ENCODE measurements around the gene UNC45A. TPM values are rescaled to one million over a fixed set of nuclear protein-coding genes. Genes with fewer than 3 reads are reported as not detected.

Gene UNC45A
- total and polyA plus RNA-seq, 2 of the 13 experiments (the other 11 are each of a cell fraction or from before 2014, with no cell fraction given), result 33.8 to 39.7 TPM

DNA sequence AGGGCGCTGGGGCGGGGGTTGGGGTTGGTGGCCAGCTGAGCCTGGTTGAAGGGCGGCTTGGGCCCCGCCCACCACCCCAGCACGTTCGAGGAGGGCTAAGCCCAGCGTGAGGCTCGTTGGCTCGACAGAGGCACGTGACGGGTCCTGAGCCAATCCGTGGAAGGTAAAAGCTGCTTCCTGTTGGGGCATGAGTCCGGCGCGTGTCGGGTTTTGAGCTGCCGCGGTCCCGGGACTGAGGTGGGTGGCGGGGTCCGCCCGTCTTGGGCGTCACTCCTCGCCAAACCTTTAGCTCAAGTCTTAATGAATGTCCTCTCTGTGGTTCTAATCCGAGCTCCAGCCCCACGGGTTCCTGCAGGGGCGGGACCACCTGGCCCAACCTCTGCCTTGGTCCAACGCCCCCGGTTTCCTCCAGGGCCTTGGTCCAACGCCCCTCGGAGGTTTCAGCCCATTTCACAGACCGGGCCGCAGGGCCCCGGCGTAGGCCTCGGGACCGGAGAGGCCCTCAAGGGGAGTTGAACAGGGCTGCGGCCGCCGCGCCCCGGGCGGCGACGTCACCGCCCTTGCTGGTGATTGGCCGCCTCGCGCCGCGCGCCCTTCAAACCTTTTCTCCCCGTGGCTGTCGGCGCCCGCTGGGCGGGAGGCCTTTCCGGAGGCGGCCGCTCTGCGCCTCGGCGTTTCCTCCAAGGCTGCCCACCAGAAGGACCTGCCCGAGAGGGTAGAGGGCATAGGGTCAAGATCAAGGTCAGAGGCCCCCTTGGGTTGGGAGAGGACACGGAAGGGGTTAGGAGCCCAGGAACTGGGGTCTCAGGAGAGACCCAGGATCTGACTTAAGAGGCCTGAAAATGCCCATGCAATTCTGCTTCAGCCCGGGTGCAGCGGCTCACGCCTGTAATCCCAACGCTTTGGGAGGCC is 19.9 kb downstream of the UNC45A start, which contains the start of gene RCCD1 (continued):
- no peak; the same call in 1 of the 2 replicates for TF ChIP-seq NFE2L1 (CRISPR knock-in tag; IDR thresholded peaks at IDR 0.05; ENCODE audit: borderline replicate concordance)
- TF ChIP-seq ZFYVE20 (CRISPR knock-in tag; IDR thresholded peaks at IDR 0.05; ENCODE audit: borderline replicate concordance, low read depth), result no peak
- peak; percentile 87; the same call in 1 of the 2 replicates for TF ChIP-seq ZNF563 (CRISPR knock-in tag; IDR thresholded peaks at IDR 0.05)
- TF ChIP-seq ZIK1 (CRISPR knock-in tag; IDR thresholded peaks at IDR 0.05; ENCODE audit: borderline replicate concordance, low read depth), result 0 out of 2 replicates have a peak, but pooled peaks have one; percentile 60
- no peak for TF ChIP-seq TCF12 (IDR thresholded peaks at IDR 0.05)
- peak; percentile 82; the same call in 1 of the 2 replicates for TF ChIP-seq TCF12 (CRISPR knock-in tag; IDR thresholded peaks at IDR 0.05)
- TF ChIP-seq U2AF2 (IDR thresholded peaks at IDR 0.05; ENCODE audit: low read depth, low read length), result no peak
- 0 out of 2 replicates have a peak, but pooled peaks have one; percentile 53 for TF ChIP-seq ZBTB7B (CRISPR knock-in tag; IDR thresholded peaks at IDR 0.05)
- TF ChIP-seq SMAD3 (CRISPR knock-in tag; IDR thresholded peaks at IDR 0.05), result no peak
- TF ChIP-seq, protein P1, sequence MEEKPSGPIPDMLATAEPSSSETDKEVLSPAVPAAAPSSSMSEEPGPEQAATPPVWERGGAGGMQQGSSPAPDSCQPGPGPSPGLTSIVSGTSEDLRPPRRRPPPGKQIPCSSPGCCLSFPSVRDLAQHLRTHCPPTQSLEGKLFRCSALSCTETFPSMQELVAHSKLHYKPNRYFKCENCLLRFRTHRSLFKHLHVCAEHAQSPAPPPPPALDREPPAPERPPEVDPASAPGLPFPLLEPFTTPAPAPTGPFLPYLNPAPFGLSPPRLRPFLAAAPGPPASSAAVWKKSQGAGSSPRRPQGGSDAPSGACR (CRISPR knock-in tag; IDR thresholded peaks at IDR 0.05), result peak; percentile 76; the same call in 1 of the 2 replicates
- no peak for TF ChIP-seq RBM39 (IDR thresholded peaks at IDR 0.05; ENCODE audit: low read depth, low read length, poor library complexity, severe bottlenecking)
- TF ChIP-seq CAMTA2 (CRISPR knock-in tag; IDR thresholded peaks at IDR 0.05; ENCODE audit: borderline replicate concordance), result no peak
- TF ChIP-seq, protein P2, sequence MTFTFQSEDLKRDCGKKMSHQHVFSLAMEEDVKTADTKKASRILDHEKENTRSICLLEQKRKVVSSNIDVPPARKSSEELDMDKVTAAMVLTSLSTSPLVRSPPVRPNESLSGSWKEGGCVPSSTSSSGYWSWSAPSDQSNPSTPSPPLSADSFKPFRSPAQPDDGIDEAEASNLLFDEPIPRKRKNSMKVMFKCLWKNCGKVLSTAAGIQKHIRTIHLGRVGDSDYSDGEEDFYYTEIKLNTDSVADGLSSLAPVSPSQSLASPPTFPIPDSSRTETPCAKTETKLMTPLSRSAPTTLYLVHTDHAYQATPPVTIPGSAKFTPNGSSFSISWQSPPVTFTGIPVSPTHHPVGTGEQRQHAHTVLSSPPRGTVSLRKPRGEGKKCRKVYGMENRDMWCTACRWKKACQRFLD (CRISPR knock-in tag; IDR thresholded peaks at IDR 0.05; ENCODE audit: borderline replicate concordance), result peak; percentile 83; the same call in 1 of the 2 replicates
- TF ChIP-seq, protein P3, sequence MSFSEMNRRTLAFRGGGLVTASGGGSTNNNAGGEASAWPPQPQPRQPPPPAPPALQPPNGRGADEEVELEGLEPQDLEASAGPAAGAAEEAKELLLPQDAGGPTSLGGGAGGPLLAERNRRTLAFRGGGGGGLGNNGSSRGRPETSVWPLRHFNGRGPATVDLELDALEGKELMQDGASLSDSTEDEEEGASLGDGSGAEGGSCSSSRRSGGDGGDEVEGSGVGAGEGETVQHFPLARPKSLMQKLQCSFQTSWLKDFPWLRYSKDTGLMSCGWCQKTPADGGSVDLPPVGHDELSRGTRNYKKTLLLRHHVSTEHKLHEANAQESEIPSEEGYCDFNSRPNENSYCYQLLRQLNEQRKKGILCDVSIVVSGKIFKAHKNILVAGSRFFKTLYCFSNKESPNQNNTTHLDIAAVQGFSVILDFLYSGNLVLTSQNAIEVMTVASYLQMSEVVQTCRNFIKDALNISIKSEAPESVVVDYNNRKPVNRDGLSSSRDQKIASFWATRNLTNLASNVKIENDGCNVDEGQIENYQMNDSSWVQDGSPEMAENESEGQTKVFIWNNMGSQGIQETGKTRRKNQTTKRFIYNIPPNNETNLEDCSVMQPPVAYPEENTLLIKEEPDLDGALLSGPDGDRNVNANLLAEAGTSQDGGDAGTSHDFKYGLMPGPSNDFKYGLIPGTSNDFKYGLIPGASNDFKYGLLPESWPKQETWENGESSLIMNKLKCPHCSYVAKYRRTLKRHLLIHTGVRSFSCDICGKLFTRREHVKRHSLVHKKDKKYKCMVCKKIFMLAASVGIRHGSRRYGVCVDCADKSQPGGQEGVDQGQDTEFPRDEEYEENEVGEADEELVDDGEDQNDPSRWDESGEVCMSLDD (CRISPR knock-in tag; IDR thresholded peaks at IDR 0.05; ENCODE audit: borderline replicate concordance), result 0 out of 2 replicates have a peak, but pooled peaks have one; percentile 66
- no peak for TF ChIP-seq GATA4 (IDR thresholded peaks at IDR 0.05; ENCODE audit: borderline replicate concordance, low read depth)
- TF ChIP-seq SP140L (CRISPR knock-in tag; IDR thresholded peaks at IDR 0.05; ENCODE audit: borderline replicate concordance), result no peak
- TF ChIP-seq, protein P4, sequence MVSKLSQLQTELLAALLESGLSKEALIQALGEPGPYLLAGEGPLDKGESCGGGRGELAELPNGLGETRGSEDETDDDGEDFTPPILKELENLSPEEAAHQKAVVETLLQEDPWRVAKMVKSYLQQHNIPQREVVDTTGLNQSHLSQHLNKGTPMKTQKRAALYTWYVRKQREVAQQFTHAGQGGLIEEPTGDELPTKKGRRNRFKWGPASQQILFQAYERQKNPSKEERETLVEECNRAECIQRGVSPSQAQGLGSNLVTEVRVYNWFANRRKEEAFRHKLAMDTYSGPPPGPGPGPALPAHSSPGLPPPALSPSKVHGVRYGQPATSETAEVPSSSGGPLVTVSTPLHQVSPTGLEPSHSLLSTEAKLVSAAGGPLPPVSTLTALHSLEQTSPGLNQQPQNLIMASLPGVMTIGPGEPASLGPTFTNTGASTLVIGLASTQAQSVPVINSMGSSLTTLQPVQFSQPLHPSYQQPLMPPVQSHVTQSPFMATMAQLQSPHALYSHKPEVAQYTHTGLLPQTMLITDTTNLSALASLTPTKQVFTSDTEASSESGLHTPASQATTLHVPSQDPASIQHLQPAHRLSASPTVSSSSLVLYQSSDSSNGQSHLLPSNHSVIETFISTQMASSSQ (IDR thresholded peaks at IDR 0.05; ENCODE audit: low read depth), result no peak
- TF ChIP-seq, protein P4 (CRISPR knock-in tag; IDR thresholded peaks at IDR 0.05; ENCODE audit: borderline replicate concordance), result peak; percentile 14; the same call in 1 of the 2 replicates

Measured in HepG2 (cell line).